Astrocyte of the cerebellum (primary cell): Measurements from ENCODE around the gene MAP2.

Source experiments
- DNase-seq: peaks from one replicate; pipeline ENCODE4 v3.0.0-alpha.2; 2011; ENCODE audit warnings: low read depth
- H3K4me3 ChIP-seq: 2 replicates; pipeline ENCODE4 v1.5.1; 2011; ENCODE audit warnings: mild to moderate bottlenecking, low read depth, low read length, moderate library complexity
- CTCF ChIP-seq: IDR thresholded peaks from 2 replicates; pipeline ENCODE4 v1.5.1; 2012; ENCODE audit warnings: low read length, low read depth, moderate library complexity, mild to moderate bottlenecking; ENCODE audit errors: missing control alignments
- in situ Hi-C: cut with HindIII; loops from 2 replicates; pipeline ENCODE4 v1.10.0; 2017; ENCODE audit warnings: low sequenced_read_pairs

Gene MAP2

GRCh38 chr2:209511637-209512036 lies 87.8 kb downstream of the MAP2 start:
- no peak for DNase-seq
- no peak for TF ChIP-seq CTCF
- no peak overlapping the region for H3K4me3 ChIP-seq
- in situ Hi-C loops, result no loop called here

GRCh38 chr2:209512971-209513370 lies 89.1 kb downstream of the MAP2 start:
- H3K4me3 ChIP-seq, result no peak overlapping the region
- TF ChIP-seq CTCF, result no peak
- DNase-seq, result no peak
- in situ Hi-C loops, result no loop called here

- no peak for DNase-seq
- in situ Hi-C loops, result no loop called here
- H3K4me3 ChIP-seq, result no peak overlapping the region
- TF ChIP-seq CTCF, result no peak
These were observed 93.6 kb downstream of the MAP2 start for GRCh38 chr2:209517436-209517835.

- DNase-seq, result no peak
- in situ Hi-C loops, result no loop called here
- H3K4me3 ChIP-seq, result no peak overlapping the region
- TF ChIP-seq CTCF, result no peak
These were observed 95.4 kb downstream of the MAP2 start for GRCh38 chr2:209519271-209519670.

GRCh38 chr2:209519906-209520305 lies 96.1 kb downstream of the MAP2 start:
- in situ Hi-C loops, result no loop called here
- H3K4me3 ChIP-seq, result no peak overlapping the region
- no peak for TF ChIP-seq CTCF
- DNase-seq, result no peak

- in situ Hi-C loops, result no loop called here
- DNase-seq, result no peak
- TF ChIP-seq CTCF, result no peak
- H3K4me3 ChIP-seq, result no peak overlapping the region
These were observed 99.3 kb downstream of the MAP2 start for GRCh38 chr2:209523041-209523740.
